Measurements from ENCODE around the gene AKAP8L. TPM values are rescaled to one million over a fixed set of nuclear protein-coding genes. Genes with fewer than 3 reads are reported as not detected.

AKAP8L gene
- total and polyA plus RNA-seq, 9 of the 15 experiments (the other 6 are each of a cell fraction or from before 2014, with no cell fraction given), result 2.4 to 116 (median 70.7) TPM

GRCh38 chr19:15379083-15379998 is 39.4 kb downstream of the AKAP8L start, which contains the start of gene AKAP8 (continued):
- TF ChIP-seq NRF1 (conservative IDR thresholded peaks at IDR 0.05 in 1 of 2, IDR thresholded peaks at IDR 0.05 in 1 of 2) (peak; percentile 97), ZBTB17 (CRISPR knock-in tag; IDR thresholded peaks at IDR 0.05) (no peak; the same call in 1 of the 2 replicates), ZKSCAN3 (CRISPR knock-in tag; IDR thresholded peaks at IDR 0.05) (no peak), ATF1 (CRISPR knock-in tag; IDR thresholded peaks at IDR 0.05) (peak; percentile 47; the same call in 1 of the 2 replicates), ATF1 (tag; IDR thresholded peaks at IDR 0.05) (peak; percentile 96), ZNF282 (CRISPR knock-in tag; IDR thresholded peaks at IDR 0.05) (peak; percentile 87; the same call in 1 of the 2 replicates), NR4A1 (CRISPR knock-in tag; IDR thresholded peaks at IDR 0.05) (no peak), NR4A1 (tag; IDR thresholded peaks at IDR 0.05) (no peak), CREB1 (IDR thresholded peaks at IDR 0.05) (peak; percentile 89), CREB1 (CRISPR knock-in tag; IDR thresholded peaks at IDR 0.05) (peak; percentile 93), SMARCA4 (IDR thresholded peaks at IDR 0.05) (no peak), NKRF (IDR thresholded peaks at IDR 0.05; ENCODE audit: borderline replicate concordance) (no peak), NR1H2 (CRISPR knock-in tag; IDR thresholded peaks at IDR 0.05) (no peak), FOXJ2 (tag; IDR thresholded peaks at IDR 0.05) (no peak), KAT8 (IDR thresholded peaks at IDR 0.05; ENCODE audit: low read depth) (no peak), ZNF277 (CRISPR knock-in tag; IDR thresholded peaks at IDR 0.05; ENCODE audit: borderline replicate concordance) (no peak), UBTF (IDR thresholded peaks at IDR 0.05; ENCODE audit: borderline replicate concordance in 1 of 2, low read depth in 2 of 2, low read length in 2 of 2) (peak in 1 of 2 experiments; percentile 53; a peak in 1 of 4 replicates), DACH1 (IDR thresholded peaks at IDR 0.05; ENCODE audit: partially characterized antibody) (peak; percentile 60), ZNF253 (CRISPR knock-in tag; conservative IDR thresholded peaks at IDR 0.05) (no peak), POLR2AphosphoS5 (IDR thresholded peaks at IDR 0.05; ENCODE audit: control insufficient read depth, insufficient read depth, low read depth, low read length) (peak; percentile 90), NR2C2 (CRISPR knock-in tag; IDR thresholded peaks at IDR 0.05) (peak; percentile 53; the same call in 1 of the 2 replicates), NR2C2 (tag; IDR thresholded peaks at IDR 0.05) (peak; percentile 86), E2F4 (CRISPR knock-in tag; IDR thresholded peaks at IDR 0.05; ENCODE audit: low read depth) (no peak)
